HG03432 (cell line): ENCODE results near the gene TAS2R4.
"Not testable (repeated sequence)": the region's sequence is repeated elsewhere in the genome, so short reads cannot be mapped to it uniquely, and the experiment has no call there.

ENCODE experiments used
- ATAC-seq: cut with Tn5 transposase; IDR thresholded peaks from one replicate; pipeline ENCODE4 v1.9.1; 2021; ENCODE audit warnings: mild to moderate bottlenecking, moderate library complexity; ENCODE audit not compliant: unreplicated experiment

TAS2R4 gene, protein sequence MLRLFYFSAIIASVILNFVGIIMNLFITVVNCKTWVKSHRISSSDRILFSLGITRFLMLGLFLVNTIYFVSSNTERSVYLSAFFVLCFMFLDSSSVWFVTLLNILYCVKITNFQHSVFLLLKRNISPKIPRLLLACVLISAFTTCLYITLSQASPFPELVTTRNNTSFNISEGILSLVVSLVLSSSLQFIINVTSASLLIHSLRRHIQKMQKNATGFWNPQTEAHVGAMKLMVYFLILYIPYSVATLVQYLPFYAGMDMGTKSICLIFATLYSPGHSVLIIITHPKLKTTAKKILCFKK

DNA sequence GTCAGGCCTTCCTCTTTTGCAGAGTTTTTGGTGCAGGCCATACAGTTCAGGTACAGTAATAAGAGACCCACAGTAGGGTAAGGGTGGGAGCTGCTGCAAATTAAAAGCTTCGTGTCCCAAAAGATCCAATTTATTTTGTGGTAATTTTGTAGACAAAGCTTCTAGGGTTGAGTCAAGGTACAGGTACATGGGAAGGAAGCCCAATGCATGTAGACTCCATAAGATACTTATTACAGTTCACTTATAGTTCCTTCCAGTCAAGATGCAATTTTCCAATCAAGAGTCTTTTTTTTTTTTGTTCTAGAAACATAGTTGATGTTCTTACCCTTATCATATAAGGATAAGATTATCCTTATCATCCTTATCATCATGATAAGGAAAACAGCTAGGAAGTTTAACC is at the start of gene TAS2R4:
Gene TAS2R4 (plus strand): TSS at position 301 of the 400 bp plus-strand sequence. CDS start 1,815 bp downstream, outside the sequence.
- no peak for ATAC-seq

DNA sequence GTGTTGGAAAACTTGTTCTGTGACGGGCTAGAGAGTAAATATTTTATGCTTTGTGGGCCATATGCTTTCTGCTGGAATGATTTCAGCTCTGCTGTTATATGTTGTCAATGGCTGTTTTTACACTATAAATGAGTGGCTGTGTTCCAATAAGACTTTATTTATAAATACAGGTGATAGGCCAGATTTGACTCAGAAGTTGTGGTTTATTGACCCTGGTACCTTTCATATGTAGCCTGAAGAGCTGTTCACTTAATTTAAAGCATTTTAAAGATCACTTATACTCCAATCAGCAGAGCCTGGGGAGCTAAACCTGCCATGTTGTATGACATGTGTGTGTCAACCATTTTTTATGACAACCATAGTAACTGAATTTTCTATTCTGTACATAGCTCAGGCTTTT is 47.5 kb upstream of the TAS2R4 start:
- no peak for ATAC-seq

DNA sequence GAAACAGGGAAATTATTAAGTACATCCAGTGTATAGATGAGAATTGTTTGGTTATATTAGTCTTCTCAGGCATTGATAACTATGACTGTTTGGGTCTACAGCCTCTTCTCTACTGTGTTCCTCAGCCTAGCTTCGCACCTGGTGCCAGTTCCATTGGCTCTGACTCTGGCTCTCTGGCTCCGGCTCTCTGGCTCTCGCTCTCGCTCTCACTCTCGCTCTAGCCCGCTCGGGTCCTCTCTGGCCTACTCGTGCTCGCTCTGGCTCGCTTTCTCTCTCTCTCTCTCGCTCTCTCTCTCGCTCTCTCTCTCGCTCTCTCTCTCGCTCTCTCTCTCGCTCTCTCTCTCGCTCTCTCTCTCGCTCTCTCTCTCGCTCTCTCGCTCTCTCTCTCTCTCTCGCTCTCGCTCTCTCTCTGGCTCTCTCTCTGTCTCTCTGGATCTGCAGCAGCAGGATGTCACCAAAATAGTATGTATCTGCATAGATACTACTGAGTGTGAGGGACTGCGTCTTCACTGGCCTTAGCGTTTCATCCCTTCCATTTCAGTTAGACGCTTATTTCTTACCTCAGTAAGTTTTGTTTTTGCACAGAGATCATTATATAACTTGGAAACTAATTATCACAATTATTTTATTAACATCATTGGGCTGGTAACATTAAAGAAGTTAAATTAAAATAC is 44.9 kb upstream of the TAS2R4 start:
- ATAC-seq = no peak

DNA sequence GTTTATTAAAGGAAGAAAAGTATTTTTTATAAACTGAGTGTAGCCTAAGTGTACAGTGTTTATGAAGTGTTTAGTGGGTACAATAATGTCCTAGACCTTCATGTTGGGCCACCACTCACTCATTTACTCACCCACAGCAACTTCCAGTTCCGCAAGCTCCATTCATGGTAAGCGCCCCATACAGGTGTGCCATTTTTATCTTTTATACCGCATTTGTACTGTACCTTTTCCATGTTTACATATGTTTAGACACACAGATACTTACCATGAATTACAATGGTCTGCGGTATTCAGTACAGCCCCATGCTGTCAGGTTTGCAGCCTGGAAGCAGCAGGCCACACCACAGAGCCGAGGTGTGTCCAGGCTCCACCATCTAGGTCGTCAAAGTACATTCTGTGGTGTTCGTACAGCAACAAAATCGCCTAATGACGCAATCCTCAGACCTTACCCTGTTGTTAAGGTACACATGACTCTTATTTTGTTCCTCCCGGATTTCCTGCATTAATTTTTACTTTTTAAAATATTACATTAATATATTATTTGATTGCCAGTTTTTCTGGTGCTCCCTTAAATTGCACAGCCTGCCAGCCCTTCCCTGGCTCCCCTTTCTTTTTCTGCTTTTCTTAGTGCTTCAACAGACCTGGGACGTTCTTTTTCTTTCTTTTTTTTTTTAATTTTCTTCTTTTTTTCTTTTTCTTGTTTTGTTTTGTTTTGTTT is 39.2 kb upstream of the TAS2R4 start:
- ATAC-seq = no peak

DNA sequence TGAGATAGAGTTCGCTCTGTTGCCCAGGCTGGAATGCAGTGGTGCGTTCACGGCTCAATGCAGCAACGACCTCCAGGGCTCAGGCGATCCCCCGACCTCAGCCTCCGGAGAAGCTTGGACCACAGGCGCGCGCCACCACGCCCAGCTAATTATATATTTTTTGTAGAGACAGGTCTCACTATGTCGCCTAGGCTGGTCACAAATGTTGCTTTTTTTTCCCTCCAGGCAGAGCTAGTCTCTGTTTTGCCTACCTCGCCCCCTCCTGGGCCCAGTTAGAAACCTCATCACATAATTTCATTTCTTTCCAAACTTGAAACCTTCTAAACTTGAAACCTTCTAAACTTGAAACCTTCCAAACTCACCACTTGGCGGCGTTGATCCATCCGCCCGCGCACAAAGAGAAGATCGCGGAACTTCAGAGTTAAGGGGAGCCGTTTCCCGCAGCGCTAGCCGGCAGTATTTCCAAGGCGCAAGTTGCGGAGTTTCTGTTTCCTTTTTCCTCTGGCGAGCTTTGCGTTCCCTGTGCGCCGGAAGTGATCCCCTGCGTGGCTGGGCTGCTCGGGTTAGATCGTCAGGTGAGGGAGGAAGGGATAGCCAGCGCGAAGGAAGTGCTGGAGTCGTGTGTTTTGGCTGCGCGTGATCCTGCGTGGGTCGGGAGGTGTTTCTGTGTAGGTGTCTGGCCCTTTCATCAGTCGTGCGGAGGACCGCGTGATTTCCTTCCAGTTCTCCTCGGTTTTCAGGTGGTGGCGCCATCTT is 38.5 kb upstream of the TAS2R4 start, which contains the start of gene SSBP1:
Gene SSBP1 (plus strand): TSS at position 523 of the 756 bp plus-strand sequence. CDS start 809 bp downstream, outside the sequence.
- peak; percentile 94 for ATAC-seq

DNA sequence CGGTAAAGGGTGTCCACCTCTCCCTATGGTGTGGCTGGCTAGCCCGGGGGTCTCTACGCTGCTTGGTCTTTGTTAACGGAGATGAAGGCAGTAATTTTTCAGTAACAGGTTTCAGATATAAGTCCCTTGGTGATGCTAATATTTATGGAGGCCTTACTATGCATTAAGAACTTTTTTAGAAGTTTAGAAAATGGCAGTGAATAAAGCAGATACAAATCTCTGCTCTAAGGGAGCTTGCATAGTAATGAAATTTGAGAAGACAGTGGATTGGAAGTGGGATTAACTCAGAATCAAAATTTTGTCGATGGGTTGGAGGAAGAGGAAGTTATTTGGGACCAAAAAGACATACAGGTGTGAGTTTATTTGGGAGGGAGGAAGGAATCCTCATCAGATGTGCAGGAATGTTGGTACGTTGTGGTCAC is 37.9 kb upstream of the TAS2R4 start:
- ATAC-seq = no peak

DNA sequence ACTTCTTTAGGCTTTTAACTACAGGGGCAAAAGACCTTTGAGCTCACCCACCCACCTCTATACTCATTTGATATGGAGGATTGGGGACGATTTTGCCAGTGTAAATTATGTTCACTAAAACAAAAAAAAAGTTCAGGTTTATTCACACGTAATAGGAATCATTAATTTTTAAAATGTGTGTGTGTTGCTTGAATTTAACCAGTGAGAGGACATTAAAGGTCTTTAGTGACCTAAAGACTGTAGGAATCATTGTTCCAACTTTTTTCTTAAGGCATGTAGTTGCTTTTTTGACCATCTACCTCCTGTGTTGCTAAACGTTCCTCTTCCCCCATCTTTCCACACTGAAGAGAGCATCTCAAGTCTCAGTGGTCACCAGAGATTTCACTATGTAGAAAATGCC is 37.2 kb upstream of the TAS2R4 start:
- no peak for ATAC-seq

DNA sequence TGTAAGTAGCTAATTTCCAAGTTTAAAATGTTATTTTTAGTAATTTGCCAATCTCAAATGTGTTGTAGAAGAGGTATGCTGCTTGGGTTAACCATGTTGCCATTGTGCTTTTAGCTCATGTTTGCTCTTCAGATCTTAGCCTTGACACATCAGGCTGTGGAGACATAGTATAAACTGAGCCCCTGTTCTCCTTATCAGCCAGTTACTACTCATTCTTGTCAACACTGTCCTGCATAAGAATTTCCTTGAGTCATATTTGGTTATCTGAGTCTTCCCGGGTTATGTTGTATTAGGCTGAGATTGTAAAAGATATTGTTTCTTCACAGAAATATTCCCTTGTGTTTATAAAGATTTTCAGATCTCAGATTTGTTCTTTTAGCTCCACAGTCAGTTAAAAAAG is 34.2 kb upstream of the TAS2R4 start:
- no peak for ATAC-seq

DNA sequence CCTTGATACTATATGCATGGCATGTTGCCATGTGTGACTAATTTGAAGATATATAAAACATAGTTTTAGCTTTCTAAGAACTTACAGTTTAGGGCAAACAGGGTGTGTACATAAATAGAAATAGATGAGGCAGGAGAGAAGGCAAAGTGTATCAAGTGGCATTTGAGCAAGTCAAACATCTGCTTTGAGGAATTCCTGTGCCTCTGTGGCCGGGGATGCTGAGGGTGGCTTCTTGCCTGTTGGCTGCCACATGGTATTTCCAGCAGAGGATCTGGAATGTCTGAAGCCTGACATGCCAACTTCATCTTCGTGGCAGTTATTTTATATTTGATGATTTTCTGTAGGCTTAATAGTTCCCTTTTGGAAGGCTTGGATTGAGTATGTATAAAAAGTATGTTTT is 32.3 kb upstream of the TAS2R4 start:
- no peak for ATAC-seq

DNA sequence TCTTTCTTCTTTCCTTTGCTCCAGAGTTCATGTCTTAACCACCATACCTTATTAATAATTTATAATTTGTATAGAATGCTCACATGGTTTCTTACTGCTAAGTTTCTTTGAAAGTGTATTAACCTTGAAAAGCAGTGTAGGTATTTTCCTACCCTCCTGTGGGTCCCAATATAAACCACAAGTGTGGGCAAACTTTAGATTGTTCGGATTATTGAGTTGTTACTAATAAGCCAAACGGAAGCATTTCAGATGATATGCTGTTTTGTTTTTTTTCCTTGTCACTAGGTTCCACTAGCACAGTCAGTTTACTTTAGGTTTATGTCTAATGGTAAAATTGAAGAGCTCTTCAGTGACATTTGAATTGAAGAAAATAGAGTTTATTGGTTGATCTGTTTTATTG is 28.1 kb upstream of the TAS2R4 start:
- ATAC-seq = no peak

DNA sequence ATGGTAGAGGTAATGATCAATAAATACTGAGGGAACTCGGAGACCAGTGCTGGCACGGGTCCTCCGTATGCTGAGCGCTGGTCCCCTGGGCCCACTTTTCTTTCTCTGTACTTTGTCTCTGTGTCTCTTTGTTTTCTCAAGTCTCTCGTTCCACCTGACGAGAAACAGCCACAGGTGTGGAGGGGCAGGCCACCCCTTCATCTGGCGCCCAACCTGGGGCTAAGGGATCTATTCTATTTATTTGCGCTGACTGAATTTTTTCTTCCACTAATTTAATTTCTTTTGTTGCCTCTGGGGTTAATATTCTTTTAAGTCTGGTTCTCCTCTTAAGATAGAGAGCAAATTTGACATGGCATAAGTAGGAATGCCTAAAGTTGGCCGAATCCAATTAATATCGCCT is 24.6 kb upstream of the TAS2R4 start:
- not testable (repeated sequence) for ATAC-seq

DNA sequence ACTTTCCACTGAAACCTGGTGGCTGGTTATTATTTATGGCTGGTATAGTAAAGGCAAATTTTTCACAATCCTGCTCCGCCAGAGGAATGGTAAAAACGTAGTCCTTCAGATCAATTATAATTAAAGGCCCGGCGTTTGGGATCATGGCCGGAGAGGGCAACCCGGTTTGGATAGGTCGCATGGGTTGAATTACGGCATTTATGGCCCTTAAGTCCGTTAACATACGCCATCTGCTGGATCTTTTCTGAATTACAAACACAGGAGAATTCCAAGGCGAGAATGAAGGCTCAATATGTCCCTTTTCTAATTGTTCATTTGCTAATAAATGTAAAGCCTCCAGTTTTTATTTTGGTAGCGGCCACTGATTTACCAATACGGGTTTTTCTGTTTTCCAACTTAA is 23.8 kb upstream of the TAS2R4 start:
- ATAC-seq = no peak

DNA sequence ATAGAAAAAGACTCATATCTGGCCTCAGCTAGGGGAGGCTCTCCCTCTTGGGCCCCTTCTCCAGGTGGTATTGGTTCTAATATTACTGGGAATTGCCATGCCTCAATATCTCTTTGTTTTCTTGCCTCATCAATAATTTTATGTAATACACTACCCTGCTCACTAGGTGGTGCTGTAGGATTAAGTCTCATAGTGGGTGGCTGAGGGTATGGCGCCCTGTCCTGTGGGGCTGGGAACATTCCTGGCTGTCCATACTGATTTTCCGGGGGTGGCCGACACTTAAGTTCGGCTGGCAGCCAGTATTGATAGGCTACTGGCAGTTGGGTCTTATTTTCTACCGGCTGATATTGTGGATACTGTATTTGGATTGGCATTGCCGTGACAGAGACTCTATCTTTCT is 21.5 kb upstream of the TAS2R4 start:
- ATAC-seq = no peak

DNA sequence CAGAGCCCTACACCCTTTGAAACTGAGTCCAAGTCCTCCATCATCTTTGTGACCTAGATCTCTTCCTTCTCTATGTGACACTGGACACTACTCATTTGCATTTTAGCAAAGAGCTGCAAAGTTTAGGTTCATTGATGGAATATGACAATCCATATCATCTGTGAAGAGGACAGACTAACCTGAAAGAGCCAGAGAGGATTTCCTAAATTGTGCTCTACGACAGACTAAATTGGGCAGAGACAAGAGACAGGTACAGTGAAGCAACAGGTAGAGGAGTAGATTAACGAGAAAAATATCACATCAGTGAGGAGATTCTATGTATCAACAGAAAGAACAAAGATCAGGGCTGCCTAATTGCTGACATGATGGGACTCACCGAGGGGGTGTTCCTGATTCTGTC is 12.7 kb upstream of the TAS2R4 start, which contains the start of gene TAS2R3:
Gene TAS2R3 (plus strand): TSS at position 301 of the 400 bp plus-strand sequence. CDS start 62 bp downstream, at position 363.
- ATAC-seq = no peak

DNA sequence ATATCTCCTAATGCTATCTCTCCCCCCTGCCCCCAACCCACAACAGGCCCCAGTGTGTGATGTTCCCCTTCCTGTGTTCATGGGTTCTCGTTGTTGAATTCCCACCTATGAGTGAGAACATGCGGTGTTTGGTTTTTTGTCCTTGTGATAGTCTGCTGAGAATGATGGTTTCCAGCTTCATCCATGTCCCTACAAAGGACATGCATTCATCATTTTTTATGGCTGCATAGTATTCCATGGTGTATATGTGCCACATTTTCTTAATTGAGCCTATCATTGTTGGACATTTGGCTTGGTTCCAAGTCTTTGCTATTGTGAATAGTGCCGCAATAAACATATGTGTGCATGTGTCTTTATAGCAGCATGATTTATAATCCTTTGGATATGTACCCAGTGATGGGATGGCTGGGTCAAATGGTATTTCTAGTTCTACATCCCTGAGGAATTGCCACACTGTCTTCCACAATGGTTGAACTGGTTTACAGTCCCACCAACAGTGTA is 6.3 kb upstream of the TAS2R4 start:
- ATAC-seq = not testable (repeated sequence)

DNA sequence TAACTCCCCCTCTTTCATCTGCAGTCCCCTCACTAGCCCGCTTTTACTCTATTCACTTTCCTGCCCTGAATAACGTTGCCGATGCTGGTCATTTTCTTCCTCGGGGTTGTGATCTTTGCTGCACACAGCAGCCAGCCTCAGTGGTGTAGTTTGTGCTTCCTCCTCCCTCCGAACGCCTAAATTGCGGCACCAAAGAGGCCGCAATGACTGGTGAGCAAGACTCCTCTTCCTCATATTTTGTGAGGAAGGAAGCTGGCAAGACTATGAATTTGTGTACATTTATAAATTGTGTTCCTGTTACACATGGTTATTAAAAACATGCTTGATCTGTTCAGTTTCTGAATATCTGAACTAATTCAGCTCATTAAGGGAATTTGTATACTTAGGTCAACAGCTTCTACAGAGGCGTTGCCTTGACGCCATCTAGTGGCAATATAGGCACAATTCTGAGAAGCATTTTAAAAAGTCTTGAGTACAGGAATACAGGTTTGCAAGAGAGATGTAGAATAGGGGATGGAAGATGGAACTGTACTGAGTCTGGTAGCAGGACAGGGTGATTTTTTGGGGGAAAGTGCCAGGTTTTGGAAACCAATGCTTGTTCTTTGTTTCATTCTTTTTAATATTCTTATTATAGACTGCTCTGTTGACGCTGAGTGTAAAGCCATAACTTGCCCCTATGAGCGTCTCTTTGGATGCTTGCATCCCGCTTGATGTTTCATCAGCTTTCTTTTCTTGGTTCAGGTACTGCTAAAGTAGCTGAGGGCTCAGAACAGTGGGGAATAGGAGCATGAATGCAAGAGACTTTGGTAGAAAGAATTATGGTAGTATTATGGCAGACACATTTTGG is 9.5 kb downstream of the TAS2R4 start:
- ATAC-seq = peak; percentile 80

DNA sequence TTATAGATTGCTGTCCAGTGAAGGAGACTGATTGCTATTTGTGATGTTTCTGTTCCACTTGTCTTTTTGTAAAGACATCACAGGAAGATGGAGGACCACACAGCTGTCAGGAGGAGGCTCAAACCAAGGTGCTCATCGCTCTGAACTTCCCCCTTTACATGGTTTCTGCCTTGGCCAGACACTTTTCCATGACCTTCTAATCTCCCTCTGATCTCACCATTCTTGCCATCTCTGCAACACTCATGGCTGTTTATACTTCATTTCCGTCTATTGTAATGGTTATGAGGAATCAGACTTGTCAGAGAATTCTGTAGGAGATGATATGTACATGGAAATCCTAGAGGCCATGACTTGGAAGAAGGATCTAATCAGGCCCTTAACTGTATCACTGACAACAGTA is 11.8 kb downstream of the TAS2R4 start:
- no peak for ATAC-seq

DNA sequence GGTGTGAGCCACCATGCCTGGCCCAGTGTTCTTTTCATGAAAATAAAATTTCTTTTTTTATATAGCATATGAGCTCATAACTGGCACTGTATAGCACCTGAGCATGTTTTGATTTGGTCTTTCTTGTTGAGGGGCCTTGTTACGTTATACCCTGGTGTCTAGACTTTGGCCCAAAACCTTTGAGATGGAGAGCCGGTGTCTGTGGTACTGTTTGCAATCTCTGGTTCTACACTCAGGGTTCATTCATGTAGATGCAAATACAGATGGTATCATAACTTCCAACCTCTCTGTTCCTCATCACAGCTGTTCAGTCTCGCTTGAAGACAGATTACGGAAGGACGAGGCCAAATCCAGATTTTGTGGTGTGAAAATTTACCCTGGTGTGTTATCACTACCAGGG is 13.4 kb downstream of the TAS2R4 start, which contains the start of gene TAS2R5:
Gene TAS2R5 (plus strand): TSS at position 301 of the 400 bp plus-strand sequence. CDS start 145 bp downstream, outside the sequence.
- ATAC-seq = no peak

DNA sequence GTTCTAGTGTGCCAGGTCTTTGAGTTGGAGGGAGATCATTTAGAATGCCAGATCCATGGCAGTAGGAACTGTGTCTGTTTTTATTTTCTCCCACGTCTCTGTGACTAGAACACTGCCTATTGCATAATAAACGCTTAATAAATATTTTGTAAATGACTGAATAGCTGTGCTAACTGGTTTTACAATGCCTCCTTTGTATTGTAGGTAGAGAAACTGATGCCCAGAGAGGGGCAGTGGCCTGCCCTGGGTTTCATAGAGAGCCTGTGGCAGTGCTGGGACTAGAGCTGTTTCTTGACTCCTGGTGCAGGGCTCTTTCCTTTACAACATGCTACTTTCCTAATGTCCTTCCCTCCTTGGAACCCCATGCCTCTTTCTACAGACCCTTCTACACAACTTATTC is 16.1 kb downstream of the TAS2R4 start:
- ATAC-seq = no peak

DNA sequence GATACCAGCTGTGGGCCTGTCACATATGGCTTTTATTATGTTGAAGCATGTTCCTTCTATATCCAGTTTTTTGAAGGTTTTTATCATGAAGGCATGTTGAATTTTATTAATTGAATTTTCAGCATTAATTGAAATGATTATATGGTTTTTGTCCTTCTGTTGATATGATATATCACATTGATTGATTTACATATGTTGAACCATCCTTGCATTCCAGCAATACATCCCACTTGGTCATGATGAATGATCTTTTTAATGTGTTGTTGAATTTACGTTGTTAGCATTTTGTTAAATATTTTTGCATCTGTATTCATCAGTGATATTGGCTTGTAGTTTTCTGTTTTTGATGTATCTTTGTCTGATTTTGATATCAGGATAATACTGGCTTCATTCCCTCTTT is 43.6 kb downstream of the TAS2R4 start:
- no peak for ATAC-seq
